Small intestine (tissue), 7 donors: Measurements from ENCODE around the gene DDOST. TPM values are rescaled to one million over a fixed set of nuclear protein-coding genes. Genes with fewer than 3 reads are reported as not detected.

ENCODE experiments used
- DNase-seq, 2 donors: peaks; one replicate each; pipeline versions ENCODE4 v3.0.0 to v3.0.0-alpha.2; 2013
- FAIRE-seq: peaks from 2 replicates; lab custom pipeline; 2012; peaks lifted over from hg19 to GRCh38; lab: Jason Lieb, UNC
- H3K27ac ChIP-seq, 3 donors: one replicate each; pipeline ENCODE4 v1.5.1; 2013; ENCODE audit warnings: low read length in 2 of 3, mild to moderate bottlenecking in 2 of 3, control low read depth in 1 of 3, inconsistent platforms in 1 of 3, low read depth in 1 of 3, moderate library complexity in 1 of 3
- H3K27me3 ChIP-seq, 3 donors: one replicate each; pipeline ENCODE4 v1.6.1; 2013; ENCODE audit warnings: low read length in 3 of 3, inconsistent platforms in 1 of 3; ENCODE audit not compliant: control insufficient read depth in 3 of 3, insufficient read depth in 3 of 3
- H3K36me3 ChIP-seq, 3 donors: one replicate each; pipeline ENCODE4 v1.6.1; 2013; ENCODE audit warnings: low read length in 3 of 3, inconsistent platforms in 1 of 3, low read depth in 1 of 3, mild to moderate bottlenecking in 1 of 3, moderate library complexity in 1 of 3; ENCODE audit not compliant: control insufficient read depth in 3 of 3, insufficient read depth in 2 of 3
- H3K4me1 ChIP-seq, 3 donors: one replicate each; pipeline ENCODE4 v1.6.1; 2013; ENCODE audit warnings: low read length in 2 of 3, inconsistent platforms in 1 of 3, low read depth in 1 of 3, mild to moderate bottlenecking in 1 of 3, moderate library complexity in 1 of 3; ENCODE audit not compliant: control insufficient read depth in 3 of 3, insufficient read depth in 2 of 3
- H3K4me3 ChIP-seq, 3 donors: one replicate each; pipeline ENCODE4 v1.5.1; 2013; ENCODE audit warnings: low read length in 3 of 3, control low read depth in 1 of 3, inconsistent platforms in 1 of 3, low read depth in 1 of 3, mild to moderate bottlenecking in 1 of 3, moderate library complexity in 1 of 3
- H3K9me3 ChIP-seq, 2 donors: one replicate each; pipeline ENCODE4 v1.6.1; 2013; ENCODE audit warnings: low read depth in 1 of 2, low read length in 1 of 2; ENCODE audit not compliant: control insufficient read depth in 2 of 2, insufficient read depth in 1 of 2
- WGBS, 3 donors: extraction: QIAGEN DNeasy Blood & Tissue Kit; methylation state at CpG; one replicate each; pipeline ENCODE4 v1.1.7; 2013; 5-methylcytosine and 5-hydroxymethylcytosine counted together
- polyA plus RNA-seq, 4 donors: library from polyadenylated mRNA; stranded (reverse) in 3 of 4; unstranded in 1 of 4; fragments of 200-250 nt in 3 of 4; fragments of 120-200 nt in 1 of 4; gene quantifications; one replicate each; pipeline versions ENCODE4 v1.2.1 to v1.2.3, GENCODE V29; 2013
- donor health status: healthy with polysubstance abuse.
- donor health status: control.
- donor health status: control.
- donor health status: Bipolar disorder and iron deficiency.
- donor health status: healthy.

DDOST gene
- polyA plus RNA-seq, 4 donors, result 64.2 to 280 (median 162) TPM

DNA sequence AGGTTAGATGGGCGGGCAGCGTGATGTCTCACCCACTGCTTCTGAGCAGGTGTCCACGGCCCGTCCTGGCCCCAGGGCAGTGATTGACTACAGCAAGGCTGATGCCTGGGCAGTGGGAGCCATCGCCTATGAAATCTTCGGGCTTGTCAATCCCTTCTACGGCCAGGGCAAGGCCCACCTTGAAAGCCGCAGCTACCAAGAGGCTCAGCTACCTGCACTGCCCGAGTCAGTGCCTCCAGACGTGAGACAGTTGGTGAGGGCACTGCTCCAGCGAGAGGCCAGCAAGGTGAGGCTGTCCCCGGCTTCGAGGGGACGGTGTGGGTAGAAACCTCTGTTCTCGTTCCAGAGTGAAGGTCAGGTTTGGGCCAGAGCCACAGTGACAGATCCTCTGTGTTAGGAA, 12.2 kb downstream of the DDOST start:
- WGBS, 3 donors, result 96 to 97% (median 96%) methylated on average over 15 of the region's 15 CpGs
- H3K36me3 ChIP-seq, result peaks cover 31 to 75% (median 51%) of the 10 kb centered on the region in 3 donors
- no peak for FAIRE-seq

DNA sequence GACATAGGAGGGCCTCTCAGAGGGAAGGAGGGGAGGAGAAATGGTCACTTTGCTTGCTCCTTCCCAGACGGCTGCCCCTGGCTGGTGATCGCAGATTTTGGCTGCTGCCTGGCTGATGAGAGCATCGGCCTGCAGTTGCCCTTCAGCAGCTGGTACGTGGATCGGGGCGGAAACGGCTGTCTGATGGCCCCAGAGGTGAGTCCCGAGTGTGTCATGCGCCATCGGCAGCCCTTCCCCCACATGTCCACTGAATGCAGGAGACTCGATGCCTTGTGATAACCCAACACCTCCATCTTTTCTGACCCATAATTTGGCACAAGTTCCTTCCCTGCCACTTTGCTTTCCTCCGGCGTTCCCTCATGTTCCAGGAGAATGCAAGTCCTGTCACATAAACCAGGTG, 12.7 kb downstream of the DDOST start:
- Histone ChIP-seq H3K27me3 (no peaks in the 10 kb centered on the region), H3K36me3 (peaks cover 27 to 72% (median 46%) of the 10 kb centered on the region in 3 donors), H3K27ac (no peak overlapping the region), H3K4me3 (no peak overlapping the region), H3K4me1 (no peaks in the 10 kb centered on the region), H3K9me3 (no peaks in the 10 kb centered on the region)
- WGBS, 3 donors, result 83 to 94% (median 91%) methylated on average over 13 of the region's 13 CpGs
- no peak for FAIRE-seq
- no peak for DNase-seq

More for the DNA sequence above, 12.2 kb downstream of the DDOST start:
- Histone ChIP-seq H3K27ac (no peak overlapping the region), H3K9me3 (no peaks in the 10 kb centered on the region), H3K27me3 (no peaks in the 10 kb centered on the region), H3K4me1 (no peaks in the 10 kb centered on the region), H3K4me3 (no peak overlapping the region)
- no peak for DNase-seq

DNA sequence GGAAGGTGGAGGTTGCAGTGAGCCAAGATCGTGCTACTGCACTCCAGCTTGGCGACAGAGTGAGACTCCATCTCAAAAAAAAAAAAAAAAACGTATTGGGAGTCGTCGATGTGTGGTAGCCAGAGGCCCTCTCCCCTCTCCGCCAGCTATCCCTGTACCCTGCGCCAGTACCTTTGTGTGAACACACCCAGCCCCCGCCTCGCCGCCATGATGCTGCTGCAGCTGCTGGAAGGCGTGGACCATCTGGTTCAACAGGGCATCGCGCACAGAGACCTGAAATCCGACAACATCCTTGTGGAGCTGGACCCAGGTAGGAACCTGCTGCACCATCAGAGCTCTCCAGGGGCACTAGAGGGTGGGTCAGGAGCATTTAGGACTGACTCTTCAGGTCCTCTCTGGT, 15.8 kb downstream of the DDOST start:
- FAIRE-seq, result no peak
- DNase-seq, result no peak
- WGBS, 3 donors, result 85 to 91% (median 90%) methylated on average over 13 to 14 of the region's 14 CpGs
- Histone ChIP-seq H3K4me3 (no peak overlapping the region), H3K9me3 (no peaks in the 10 kb centered on the region), H3K27ac (no peak overlapping the region), H3K4me1 (no peaks in the 10 kb centered on the region), H3K36me3 (peaks cover 14 to 75% (median 31%) of the 10 kb centered on the region in 3 donors), H3K27me3 (no peaks in the 10 kb centered on the region)

GRCh38 chr1:20644416-20644815, 16.8 kb downstream of the DDOST start:
- FAIRE-seq, result no peak
- H3K36me3 ChIP-seq, result peaks cover 8 to 73% (median 30%) of the 10 kb centered on the region in 3 donors

DNA sequence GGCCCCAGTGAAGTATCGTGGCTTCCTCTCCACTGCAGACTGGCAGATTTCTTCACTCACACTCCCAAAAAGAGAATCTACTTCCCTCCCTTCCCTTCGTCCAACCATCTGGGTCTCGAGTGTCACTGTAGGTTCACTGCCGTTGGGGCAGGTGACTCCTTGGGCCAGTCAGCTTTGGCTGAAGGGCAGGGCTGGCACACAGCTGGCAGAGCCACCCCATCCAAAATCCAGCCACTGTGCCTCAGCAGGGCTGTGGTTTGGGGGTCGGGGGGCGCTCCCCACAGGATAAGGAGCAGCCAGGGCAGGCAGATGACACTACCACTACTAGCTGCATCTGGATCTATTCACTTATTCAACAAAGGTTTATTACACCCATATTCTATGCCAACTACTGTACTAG, 18.1 kb downstream of the DDOST start:
- H3K4me1 ChIP-seq, result no peaks in the 10 kb centered on the region
- H3K36me3 ChIP-seq, result peaks cover 5 to 70% (median 24%) of the 10 kb centered on the region in 3 donors
- no peaks in the 10 kb centered on the region for H3K9me3 ChIP-seq
- H3K27ac ChIP-seq, result no peak overlapping the region
- DNase-seq, result no peak
- 69 to 88% (median 79%) methylated on average over 6 of the region's 6 CpGs for WGBS, 3 donors
- no peak overlapping the region for H3K4me3 ChIP-seq
- no peaks in the 10 kb centered on the region for H3K27me3 ChIP-seq
- FAIRE-seq, result no peak

More at GRCh38 chr1:20644416-20644815, 16.8 kb downstream of the DDOST start:
- Histone ChIP-seq H3K9me3 (no peaks in the 10 kb centered on the region), H3K4me3 (no peak overlapping the region), H3K27ac (no peak overlapping the region), H3K4me1 (no peaks in the 10 kb centered on the region), H3K27me3 (no peaks in the 10 kb centered on the region)
- 94 to 96% (median 95%) methylated on average over 13 of the region's 13 CpGs for WGBS, 3 donors
- no peak for DNase-seq

- no peak overlapping the region for H3K4me3 ChIP-seq
- no peak for FAIRE-seq
- DNase-seq, result no peak
- 81 to 93% (median 83%) methylated on average over 10 of the region's 10 CpGs for WGBS, 3 donors
- H3K4me1 ChIP-seq, result no peaks in the 10 kb centered on the region
- no peaks in the 10 kb centered on the region for H3K9me3 ChIP-seq
- H3K27me3 ChIP-seq, result no peaks in the 10 kb centered on the region
- peaks cover 5 to 71% (median 21%) of the 10 kb centered on the region in 3 donors for H3K36me3 ChIP-seq
- H3K27ac ChIP-seq, result no peak overlapping the region
These were observed 19.2 kb downstream of the DDOST start for GRCh38 chr1:20641975-20642374.

- Histone ChIP-seq H3K36me3 (peaks cover 2 to 69% (median 16%) of the 10 kb centered on the region in 3 donors), H3K9me3 (no peaks in the 10 kb centered on the region), H3K4me1 (no peaks in the 10 kb centered on the region), H3K27ac (no peak overlapping the region), H3K27me3 (no peaks in the 10 kb centered on the region), H3K4me3 (no peak overlapping the region)
- FAIRE-seq, result no peak
- DNase-seq, result peak; percentile 54 to 67
- 24 to 29% (median 28%) methylated on average over 6 of the region's 6 CpGs for WGBS, 3 donors
These were observed 21.0 kb downstream of the DDOST start for GRCh38 chr1:20640183-20640597.

DNA sequence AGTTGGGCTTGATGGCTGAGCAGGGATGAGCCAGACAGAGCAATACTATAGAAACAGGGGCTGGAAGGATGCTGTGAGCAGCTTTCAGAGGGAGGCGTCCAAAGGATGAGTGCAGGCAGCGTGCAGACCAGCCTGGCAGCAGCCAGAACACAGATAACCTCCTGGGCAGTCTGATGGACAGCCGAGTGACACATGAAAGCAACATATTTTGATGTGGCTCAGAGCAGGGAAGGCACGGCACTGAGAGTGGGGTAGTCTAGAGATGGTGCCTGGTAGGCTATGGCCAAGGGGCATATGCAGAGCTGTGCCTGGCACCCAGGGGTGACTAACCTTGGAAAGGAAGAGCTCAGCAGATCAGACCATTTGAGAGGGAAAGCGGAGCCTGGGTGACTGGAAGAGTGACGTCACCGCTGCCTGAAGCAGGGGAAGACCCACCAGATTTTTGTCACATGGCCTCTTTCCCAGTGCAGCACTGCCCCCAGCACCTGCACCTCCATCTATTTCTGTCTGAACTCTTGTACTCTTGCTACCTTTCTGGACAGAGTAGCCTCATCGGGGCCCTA, 24.3 kb downstream of the DDOST start:
- Histone ChIP-seq H3K4me3 (no peak overlapping the region), H3K27ac (no peak overlapping the region), H3K4me1 (peaks cover 3 to 11% (median 5%) of the 10 kb centered on the region in 3 donors), H3K36me3 (peaks cover 0 to 49% (median 6%) of the 10 kb centered on the region in 3 donors), H3K27me3 (no peaks in the 10 kb centered on the region), H3K9me3 (no peaks in the 10 kb centered on the region)
- FAIRE-seq (no peak), DNase-seq (no peak)
- 89 to 93% (median 90%) methylated on average over 8 of the region's 8 CpGs for WGBS, 3 donors
